GM21825 (cell line): ENCODE data around the gene SPTBN5.

Experiments
- ATAC-seq: cut with Tn5 transposase; IDR thresholded peaks from one replicate; pipeline ENCODE4 v1.9.1; 2021; ENCODE audit warnings: mild to moderate bottlenecking, moderate library complexity; ENCODE audit not compliant: unreplicated experiment

SPTBN5 gene

DNA sequence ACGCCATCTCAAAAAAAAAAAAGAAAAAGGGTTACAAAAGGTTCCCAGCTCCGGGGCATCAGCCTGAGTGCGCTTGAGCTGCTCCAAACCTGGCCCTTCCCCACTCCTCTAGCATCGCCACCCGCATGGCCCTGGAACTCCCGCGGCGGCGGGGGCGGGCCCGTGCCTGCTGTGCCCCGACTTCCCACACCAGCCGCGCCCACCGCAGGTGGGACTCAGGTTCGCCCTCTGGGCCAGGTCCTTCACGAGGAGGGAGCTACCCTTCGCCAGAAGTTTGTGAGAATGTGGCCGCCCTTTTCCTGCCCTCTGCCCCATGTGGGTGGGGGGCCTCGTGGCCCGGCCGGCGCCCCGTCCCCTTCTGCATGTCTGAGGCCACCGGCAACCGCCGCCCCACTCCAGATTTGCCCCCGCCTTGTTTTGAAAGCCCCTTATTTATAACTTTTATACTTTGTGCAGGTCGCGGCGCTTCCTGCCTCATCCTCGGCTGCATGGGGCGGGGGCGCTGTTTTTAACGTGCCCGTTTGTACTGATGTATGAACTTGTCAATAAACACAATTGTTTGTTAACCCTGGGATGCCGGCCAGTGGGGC is 66.5 kb downstream of the SPTBN5 start:
- no peak for ATAC-seq

DNA sequence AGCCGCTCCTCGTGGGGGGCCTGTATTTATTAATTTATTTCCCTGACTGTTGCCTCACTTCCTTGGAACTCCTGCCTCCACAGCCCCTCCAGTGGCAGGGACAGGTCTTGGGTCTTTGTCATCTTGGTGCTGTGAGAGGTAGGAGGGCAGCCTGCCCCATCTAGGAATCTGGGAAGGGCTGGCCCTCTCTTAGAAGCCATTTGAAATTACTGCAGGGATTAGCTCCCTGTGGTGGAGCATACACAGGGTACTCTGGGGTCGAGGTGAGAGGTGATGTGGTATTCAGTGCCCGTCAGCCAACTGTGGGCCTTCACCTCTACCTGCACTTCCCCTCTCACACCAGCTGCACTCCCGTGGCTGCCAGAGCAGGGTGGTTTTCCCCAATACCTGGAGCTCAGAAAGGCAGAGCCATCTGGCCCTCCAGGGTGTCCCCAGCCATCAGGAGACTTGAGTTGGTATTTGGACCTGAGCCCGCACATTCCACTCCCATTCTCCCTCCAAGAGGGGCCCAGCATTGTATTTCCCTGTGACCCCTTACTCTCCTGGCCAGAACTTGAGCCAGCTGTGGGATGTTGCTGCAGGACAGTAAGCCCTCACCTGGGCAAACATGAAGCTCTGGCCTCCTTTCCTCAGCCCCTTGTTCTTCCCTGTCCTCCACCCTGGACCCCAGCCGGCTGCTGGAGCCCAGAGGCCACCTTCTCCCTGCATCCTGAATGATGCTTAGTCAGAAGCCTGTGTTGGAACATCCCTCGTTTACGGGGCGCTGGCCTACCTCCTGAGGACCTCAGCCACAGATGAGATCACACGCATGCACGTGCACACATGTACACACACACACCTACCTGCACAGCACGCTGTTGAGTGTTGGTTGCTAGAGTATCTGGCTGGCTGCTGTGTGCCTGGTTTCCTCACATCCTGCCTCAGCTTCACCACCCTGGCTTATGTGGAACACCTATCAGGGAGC is 68.0 kb downstream of the SPTBN5 start:
- ATAC-seq, result no peak

DNA sequence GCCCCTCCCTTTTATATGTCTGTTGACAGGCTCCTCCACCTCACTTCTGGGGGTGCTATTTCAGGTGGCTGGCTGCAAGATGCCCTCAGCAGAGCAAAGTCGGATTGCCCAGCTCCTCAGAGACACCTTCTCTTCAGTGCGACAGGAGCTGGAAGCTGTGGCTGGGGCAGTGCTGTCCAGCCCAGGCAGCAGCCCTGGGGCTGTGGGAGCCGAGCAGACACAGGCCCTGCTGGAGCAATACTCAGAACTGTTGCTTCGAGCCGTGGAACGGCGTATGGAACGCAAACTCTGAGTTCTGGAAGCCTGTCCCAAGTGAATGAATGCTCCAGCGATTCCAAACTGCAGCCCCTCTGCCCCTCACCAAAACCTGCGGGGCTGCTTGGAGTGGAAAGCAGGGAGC is 68.7 kb downstream of the SPTBN5 start:
- no peak for ATAC-seq

DNA sequence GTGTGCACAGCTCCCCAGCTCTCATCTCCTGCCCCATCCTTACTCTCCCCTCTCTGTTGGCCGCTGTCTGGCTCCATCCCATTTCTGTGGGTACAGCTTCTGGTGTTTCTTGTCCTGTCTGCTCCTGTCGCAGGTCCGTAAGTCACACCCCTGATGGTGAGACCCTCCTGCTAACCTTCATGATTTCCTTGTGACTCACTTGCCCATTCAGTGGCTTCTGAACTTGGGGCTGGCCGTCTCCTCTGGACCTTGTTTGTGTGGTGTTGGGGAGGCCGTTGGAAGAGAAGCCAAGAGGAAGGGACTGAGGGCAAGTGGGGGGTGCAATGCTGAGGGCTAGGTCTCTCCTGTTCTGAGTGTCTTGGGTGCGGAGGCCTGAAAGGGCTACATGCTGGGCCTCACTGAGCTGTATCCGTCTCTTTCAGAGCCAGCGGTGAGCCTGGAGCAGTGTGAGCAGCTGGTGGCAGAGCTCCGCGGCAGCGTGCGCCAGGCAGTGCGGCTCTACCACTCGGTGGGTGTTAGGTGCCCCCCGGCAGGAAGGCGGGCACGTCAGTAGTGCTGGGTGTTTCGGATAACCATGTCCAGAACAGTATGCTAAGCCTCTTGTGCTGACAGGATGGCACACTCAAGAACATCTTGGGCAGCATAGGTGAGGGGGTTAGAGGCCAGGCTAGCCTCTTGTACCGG is 69.6 kb downstream of the SPTBN5 start:
- ATAC-seq, result no peak

DNA sequence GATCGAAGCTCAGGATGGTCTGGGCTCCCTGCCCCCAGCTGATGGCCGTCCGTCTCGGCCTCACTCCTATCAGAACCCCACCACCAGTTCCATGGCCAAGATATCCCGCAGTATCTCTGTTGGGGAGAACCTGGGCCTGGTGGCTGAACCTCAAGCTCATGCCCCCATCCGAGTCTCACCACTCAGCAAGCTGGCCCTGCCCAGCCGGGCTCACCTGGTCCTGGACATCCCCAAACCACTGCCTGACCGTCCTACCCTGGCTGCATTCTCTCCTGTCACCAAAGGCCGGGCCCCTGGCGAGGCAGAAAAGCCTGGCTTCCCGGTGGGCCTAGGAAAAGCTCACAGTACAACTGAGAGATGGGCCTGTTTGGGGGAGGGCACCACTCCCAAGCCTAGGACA is 70.4 kb downstream of the SPTBN5 start:
- no peak for ATAC-seq

DNA sequence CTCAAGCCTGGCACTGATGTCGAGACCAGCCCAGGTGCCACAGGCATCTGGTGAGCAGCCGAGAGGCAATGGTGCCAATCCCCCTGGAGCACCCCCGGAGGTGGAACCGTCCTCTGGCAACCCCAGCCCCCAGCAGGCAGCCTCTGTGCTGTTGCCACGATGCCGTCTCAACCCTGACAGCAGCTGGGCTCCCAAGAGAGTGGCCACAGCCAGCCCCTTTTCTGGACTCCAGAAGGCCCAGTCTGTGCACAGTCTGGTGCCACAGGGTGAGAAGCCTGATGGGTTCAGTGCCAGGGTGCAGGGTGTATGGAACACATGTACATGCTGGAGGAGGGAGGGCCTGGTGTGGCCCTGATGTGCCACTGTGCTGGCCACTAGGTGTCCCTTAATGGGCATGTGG is 70.9 kb downstream of the SPTBN5 start:
- no peak for ATAC-seq

DNA sequence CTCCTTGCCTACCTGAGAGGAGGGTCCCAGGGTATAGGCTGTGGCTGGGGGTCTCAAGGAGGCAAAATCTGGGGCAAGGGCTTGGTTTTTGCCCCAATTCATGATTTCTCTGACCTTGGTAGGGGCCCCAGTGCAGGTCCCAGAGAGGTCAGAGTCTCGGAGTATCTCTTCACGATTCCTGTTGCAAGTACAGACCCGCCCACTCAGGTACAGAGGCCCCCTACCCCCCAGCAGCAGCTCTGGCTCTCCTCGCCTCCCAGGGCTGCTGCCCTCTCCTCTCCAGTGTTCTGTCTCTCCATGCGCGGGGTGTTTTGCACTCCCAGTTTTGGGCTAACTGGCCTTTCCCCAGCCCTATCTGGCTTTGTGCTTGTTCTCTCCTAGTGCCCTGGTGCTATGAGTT is 71.4 kb downstream of the SPTBN5 start:
- ATAC-seq, result no peak

DNA sequence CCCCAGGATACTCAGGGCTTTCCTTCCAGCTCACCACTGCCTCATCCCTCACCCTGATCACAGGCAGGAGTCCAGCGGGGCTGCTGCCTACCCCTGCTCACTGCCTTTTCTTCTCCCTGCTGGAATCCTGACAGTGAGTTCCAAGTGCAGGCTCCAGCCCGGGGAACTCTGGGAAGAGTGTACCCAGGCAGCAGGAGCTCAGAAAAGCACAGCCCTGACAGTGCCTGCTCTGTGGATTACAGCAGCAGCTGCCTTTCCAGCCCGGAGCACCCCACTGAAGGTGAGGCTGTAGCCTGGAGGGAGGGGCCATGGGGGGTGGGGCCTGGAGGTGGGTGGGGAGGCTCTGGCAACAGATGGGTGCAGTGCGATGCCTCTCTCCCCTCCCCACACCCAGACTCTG is 72.0 kb downstream of the SPTBN5 start:
- no peak for ATAC-seq

DNA sequence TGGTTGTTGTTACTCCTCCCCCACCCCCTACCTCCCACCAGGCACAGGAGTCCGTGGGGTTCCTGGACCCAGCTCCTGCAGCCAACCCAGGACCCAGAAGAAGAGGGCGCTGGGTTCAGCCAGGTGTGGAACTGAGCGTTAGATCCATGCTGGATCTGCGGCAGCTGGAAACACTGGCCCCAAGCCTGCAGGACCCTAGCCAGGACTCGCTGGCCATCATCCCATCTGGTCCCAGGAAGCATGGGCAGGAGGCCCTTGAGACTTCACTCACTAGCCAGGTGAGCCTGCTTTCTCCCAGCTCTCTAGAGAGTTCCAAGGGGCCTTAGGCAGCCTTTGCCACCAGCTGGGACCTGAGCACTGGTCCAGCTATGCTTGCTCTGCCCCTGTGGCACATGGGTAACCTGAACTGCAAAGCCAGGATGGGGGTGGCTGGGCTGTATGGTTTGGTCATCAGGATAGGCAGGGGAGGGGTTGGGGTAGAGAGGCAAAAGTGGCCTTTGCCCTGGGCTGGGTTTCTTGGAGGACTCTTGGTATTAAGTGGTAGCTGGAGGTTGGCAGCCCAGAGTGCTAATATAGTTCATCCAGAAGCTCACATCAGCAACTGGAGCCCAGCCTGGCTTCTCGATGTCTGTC is 72.9 kb downstream of the SPTBN5 start:
- ATAC-seq, result no peak

DNA sequence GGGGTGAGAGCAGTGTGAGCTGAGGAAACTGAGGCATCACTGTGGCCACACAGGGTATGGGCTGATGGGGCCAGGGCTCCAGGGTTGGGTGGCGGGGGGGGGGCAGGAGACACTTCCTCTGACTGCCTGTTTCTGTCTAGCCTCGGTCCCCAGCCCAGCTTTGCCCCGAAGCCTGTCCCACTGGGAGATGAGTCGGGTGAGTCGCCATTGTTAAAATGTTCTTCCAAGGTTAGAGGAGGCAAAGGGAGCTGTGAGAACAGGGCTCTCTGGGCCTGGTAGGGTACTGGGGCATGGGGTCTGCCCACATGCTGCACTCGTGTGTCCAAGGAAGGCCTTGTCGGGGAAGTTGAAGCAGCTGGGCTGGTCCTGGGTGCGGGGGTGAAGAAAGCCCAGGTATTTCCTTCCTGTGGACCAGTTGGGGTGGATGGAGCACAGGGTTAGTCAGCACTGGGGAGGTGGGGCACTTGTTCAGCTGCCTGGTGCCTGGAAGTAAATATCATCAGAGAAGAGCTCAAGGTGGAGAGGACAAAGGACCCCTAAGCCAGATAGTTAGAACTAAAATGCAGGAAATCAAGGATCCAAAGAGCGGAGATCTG is 74.3 kb downstream of the SPTBN5 start:
- no peak for ATAC-seq

DNA sequence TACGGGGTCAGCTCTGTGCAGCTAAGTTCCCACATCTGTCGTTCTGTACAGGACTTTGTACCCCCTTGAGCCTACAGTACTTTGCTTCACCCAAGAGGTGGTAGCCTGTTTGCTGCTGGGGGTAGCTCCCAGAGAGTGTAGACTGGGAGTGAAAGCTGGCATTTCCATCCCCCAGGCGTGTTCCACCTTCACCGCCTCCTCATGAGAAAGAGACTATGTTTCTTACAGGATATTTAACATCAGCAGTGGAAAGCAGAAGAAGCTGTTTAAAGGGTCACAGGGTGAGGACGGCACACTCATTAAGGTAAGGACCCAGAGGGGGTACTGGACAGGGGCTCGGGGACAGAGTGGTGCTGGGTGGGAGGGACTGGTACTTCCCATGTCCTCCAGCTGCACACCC is 76.1 kb downstream of the SPTBN5 start:
- ATAC-seq, result no peak

DNA sequence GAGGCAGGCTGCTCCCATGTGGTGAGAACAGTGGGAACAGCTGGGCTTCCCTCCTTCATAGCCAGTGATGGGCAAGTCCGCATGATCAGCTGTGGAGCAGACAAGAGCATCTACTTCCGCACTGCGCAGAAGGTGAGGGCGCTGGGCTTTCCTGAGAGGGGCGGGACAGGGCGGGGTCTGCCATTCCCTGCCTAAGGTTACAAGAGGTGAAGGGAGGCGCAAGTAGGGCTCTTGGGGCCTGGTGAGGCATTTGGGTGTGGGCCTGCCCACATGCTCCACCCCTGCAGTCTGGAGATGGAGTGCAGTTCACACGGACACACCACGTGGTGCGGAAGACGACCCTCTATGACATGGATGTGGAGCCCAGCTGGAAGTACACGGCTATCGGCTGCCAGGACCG is 76.5 kb downstream of the SPTBN5 start:
- ATAC-seq, result no peak

DNA sequence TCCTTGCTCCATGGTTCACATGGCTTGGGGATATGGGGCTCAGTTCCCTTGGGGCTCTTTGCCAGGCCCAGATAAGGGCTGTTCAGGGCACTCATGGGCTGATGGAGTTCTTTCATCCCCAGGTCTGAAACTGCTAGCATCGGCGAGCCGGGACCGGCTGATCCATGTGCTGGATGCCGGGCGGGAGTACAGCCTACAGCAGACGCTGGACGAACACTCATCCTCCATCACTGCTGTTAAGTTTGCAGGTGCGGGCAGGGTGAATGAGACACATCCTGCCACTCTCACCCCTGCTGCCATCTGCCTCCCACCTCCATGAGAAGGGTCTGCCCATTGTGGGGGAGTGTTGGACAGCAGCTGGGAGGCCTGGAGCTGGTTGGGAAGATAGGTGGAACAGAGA is 77.1 kb downstream of the SPTBN5 start:
- no peak for ATAC-seq

DNA sequence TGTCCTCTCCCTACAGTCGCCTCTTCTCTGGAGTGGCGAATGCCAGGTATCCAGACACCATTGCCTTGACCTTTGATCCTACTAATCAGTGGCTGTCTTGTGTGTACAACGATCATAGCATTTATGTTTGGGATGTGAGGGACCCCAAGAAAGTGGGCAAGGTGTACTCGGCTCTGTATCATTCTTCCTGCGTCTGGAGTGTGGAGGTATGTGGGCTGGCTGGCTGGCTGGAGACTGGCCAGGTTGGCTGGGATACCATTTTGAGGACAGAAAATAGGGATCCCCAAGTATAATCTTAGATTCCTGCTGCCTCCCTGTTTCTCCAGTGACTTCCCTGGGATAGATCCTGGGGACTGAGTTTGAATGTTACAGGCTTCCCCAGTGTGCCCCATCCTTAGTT is 79.3 kb downstream of the SPTBN5 start:
- ATAC-seq, result no peak

DNA sequence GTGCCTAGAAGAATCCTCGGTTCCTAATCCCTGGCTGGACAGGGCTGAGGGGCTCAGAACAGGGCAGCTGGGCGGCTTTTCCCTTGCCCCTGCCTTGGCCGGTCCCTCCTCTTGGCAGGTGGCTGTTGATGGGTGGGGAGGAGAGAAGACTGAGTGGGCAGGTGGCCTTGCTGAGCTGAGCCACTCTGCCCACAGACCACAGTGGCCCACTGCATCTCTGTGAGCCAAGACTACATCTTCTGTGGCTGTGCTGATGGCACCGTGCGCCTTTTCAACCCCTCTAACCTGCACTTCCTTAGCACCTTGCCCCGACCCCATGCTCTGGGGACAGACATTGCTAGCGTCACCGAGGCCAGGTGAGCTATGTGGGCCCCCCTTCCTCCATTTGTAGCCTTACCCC is 80.4 kb downstream of the SPTBN5 start:
- no peak for ATAC-seq

DNA sequence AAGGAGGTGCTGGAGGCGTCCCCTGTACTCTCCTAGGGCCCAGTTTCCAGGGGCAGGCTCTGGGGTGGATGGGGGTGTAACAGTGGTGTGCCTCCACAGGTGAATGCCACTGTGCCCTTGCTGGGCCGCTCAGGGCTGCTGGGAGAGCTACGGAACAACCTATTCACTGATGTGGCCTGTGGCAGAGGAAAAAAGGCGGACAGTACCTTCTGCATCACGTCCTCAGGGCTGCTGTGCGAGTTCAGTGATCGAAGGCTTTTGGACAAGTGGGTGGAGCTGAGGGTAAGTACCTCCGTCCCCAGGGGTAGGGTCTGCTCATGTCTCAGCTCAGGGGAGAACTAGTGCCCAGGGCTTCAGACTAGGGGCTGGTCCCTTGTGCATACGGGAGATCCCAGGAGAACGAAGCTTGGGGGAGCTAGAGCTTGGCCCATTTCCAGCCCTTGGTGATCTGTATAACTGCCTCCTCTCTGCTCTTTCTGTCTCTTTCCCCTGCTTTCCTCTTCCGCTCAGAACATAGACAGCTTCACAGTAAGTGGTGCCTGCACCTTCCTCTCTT is 81.0 kb downstream of the SPTBN5 start:
- no peak for ATAC-seq

DNA sequence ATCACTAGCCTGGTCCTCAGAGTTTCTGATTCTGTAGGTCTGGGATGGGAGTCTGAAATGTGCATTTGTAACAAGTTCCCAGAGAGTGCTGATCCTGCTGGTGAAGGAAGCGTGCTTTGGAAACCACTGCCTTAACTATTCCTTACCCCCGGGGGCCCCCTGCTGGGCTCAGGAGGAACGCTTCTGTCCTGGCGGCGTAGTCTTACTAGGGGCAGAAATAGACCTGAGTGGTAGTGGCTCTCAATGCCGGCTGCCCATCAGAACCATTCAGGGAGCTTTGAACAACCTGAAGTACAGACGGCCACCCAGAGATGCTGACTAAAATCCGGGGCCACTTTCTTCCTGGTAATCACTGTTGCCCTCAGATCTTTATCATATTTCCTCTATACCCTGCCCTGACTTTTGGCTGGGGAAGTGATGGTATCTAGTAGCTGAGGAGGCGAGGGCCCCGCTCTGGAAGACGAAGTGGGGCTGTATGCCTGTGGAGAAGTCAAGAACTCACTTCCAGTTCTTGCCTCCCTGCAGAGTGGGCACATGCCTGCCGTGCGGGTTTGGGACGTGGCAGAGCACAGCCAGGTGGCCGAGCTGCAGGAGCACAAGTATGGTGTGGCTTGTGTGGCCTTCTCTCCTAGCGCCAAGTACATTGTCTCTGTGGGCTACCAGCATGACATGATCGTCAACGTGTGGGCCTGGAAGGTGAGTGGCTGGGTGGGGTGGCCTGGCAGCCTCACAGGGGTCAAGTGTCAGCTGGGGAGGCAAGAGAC is 82.2 kb downstream of the SPTBN5 start:
- ATAC-seq, result no peak

DNA sequence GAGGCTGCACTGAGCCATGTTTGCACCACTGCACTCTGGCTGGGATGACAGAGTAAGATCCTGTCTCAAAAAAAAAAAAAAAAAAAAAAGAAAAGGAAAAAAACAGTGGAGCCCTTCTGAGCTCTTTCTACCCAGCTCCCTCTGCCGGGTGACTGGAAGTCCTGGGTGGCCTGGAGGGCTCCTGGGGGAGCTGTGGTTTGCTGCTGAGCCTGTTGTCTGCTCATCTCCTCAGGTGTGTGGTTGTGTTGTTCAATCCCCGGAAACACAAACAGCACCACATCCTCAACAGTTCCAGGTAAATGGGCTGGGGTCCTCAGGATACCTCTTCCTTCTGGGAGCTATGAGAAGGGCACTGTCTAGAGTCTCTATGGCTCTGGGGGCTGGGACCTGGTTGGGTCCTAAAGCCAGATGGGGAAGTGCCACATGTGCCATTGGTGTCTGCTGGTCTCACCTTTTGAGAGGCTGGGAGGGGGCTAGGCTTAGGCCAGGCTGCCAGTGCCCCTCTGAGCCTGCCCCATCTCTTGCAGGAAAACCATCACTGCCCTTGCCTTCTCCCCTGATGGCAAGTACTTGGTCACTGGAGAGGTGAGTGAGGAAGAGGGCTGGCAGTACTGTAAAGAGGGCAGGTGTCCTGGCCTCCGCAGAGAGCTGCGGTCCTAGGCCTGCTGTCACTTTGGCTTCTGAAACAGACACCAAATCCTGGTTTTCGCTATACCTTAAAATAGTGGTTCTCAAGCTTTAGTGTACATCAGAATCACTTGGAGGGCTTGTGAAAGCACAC is 83.0 kb downstream of the SPTBN5 start:
- ATAC-seq, result no peak

DNA sequence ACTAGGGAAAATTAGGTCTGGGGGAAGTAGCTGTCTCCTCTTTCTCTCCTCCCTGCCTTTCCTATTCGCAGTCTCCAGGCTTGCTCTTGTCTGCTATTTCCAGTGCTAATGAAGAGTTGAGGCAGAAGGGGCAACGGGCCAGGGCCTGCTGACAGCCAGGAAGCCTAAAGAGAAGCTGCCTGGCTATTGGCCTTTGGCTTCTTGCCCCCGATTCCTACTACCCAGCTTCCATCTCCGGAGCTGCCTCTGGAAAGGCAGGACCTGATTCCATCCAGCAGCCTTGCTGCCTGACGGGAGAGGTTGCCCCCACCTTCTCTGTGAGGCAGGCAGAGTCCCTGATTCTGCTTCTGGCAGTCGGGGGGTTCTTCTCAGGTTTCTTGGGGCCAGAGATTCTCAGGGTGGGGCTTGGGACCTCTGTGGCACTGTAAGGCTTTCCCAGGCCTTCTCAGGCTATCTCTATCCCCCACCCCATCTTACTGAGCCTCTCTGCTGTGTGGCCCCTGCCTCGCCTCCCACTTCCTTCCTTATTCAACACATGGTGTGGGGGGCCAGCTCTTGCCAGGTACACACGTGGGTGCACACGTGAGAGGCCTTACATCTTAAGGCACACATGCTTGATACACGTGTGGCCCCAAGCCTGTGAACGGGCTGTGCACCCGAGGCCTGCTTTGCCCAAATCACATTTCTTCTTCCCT is 84.2 kb downstream of the SPTBN5 start:
- no peak for ATAC-seq
